ENCODE results near the gene PEX11B. TPM values are rescaled to one million over a fixed set of nuclear protein-coding genes. Genes with fewer than 3 reads are reported as not detected.

PEX11B gene, protein sequence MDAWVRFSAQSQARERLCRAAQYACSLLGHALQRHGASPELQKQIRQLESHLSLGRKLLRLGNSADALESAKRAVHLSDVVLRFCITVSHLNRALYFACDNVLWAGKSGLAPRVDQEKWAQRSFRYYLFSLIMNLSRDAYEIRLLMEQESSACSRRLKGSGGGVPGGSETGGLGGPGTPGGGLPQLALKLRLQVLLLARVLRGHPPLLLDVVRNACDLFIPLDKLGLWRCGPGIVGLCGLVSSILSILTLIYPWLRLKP
- 28.5 and 31.9 TPM in 2 replicates for total RNA-seq

DNA sequence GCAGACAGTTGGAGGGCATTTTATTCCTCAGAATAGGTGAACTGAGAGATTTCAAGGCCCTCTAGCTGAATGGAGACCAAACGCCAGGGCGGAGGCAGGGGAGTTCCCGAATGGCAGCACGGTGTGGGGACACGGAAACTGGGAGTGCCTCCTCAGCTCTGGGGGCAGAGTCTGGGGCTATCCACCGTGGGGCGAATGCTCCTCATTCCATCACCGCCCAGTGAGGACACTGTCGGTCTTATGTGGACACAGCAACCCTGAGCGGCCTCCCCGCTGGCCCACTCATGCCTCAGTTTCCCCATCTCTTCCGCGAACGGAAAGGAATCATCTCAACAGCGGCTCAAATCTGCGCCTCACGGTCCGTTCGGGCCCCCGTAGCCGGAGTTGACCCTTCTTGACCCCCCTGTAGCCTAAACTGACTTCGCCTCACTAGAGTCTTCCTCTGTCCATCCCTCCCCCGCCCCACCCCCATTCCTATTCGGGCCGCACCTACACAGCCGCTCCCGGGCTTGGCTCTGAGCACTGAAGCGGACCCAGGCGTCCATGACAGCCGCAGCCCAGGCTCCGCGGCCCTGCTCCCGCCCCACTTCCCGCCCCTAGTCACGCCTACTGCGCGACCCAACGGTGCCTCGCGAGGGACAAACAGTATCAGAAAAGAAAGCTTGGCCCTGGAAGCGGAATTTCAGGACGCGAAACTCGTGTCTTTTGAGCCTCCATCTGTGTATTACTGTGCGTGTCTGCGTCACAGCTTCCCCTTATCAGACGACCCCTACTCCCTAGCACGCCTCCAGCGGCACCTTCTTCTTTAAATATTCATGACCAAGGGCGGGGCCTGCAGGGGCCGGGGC, at the start of gene PEX11B:
Gene PEX11B, minus strand, starts transcription at position 574 of the 848 bp plus-strand sequence. Its CDS starts 29 bp downstream, at position 545.

DNA sequence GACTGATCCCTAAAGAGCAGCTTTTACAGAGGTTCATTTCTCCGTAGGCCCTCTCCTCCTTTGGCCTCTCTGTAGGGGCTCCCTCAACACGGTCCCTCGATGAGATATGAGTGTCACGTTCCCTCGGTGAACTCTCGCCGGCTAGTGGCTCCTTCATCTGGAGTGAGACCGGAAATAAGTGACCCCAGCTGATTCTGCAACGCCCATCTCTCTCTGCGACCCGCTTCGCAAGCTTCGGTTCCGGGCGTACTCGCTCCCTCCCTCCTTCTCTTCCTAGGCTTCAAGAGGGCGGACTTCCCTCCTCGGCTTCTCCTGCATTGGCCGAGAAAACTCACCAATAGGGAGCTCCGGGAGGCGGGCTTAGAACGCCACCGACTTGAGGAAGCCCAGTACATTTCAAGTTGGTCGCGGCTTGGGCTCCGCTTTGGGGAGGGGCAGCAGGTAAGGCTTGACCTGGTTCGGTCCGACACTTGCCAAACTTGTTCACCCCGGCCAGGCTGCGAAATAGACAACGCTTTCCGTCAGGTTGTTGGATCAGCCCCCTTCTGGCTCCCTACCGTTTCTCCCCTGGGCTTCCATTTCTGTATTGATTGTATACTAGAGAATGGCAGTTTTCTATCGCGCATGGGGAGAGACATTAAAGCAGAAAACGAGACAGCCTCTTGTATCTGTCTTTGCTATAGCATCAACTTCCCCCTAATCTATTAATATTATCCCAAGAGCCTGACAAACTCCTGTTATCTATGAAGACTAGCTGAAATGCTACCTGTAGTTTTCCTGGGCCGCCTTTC, 46.0 kb upstream of the PEX11B start, which contains the start of the genes ANKRD34A and POLR3GL:
Gene ANKRD34A, minus strand, starts transcription at position 248 of the 791 bp plus-strand sequence. CDS start 2,816 bp downstream, outside the sequence.
Gene POLR3GL, plus strand, starts transcription at position 363 of the 791 bp plus-strand sequence. CDS start 10,176 bp downstream, outside the sequence.

GRCh38 chr1:145957443-145958319, 39.2 kb upstream of the PEX11B start, which contains the start of gene LIX1L:
Gene LIX1L (minus strand): TSS chr1:145958017. CDS start chr1:145957927, 90 bp downstream.

DNA sequence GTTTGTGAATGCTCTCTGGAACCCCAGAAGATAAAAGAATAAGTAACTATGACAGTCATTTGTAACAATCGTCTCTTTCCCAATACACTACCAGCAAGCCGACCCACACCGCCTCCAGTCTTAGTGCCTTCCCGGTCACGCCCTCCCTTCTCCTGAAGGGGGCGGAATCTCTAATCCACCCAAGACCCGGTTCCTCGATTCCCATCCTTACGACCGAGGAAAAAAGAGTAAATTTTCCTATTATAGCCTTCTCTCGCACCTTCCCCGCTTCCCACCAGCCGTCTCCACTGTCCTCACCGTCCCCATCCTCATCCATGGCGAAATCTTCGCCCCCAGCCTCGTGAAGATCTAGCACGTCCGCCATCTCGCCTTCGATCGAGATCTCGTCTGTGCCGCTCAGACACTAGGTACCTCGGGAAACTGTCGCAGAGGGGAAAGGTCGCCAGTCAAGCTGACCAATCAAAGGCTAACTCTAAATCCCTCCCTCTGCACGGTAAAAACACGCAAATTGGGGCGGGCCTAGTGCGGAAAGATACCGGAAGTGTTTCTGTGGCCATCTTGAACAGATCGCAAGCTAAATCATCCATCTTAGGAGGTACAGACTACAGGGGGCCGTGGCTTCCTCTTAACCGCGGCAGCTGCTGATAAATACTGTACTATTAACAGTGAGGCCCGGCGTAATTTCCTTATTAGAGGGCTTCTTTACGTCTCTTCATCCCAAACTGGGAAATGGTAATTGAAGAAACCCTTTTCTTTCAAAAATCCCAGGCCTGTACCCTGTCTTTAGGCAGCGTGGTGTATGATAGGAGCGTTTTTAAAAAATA, 8.8 kb upstream of the PEX11B start, which contains the start of gene RBM8A:
Gene RBM8A, minus strand, starts transcription at position 422 of the 824 bp plus-strand sequence. Its CDS starts 58 bp downstream, at position 364.

GRCh38 chr1:145885738-145886287, 32.7 kb downstream of the PEX11B start, which contains the start of gene ANKRD35:
Gene ANKRD35 (minus strand): TSS chr1:145885866. CDS start chr1:145885758, 108 bp downstream.

Other genes with a start within 250 kb of the PEX11B start
- gene PDZK1, start 211.3 kb downstream of the PEX11B start, total RNA-seq = 0.42 and 0.56 TPM in 2 replicates
- not detected in 2 replicates for gene CD160, start 199.2 kb downstream of the PEX11B start, total RNA-seq
- gene RNF115, start 94.6 kb downstream of the PEX11B start, total RNA-seq = 4.0 and 5.9 TPM in 2 replicates
- 21.5 and 26.1 TPM in 2 replicates for gene POLR3C, start 94.5 kb downstream of the PEX11B start, total RNA-seq
- 2.5 and 5.1 TPM in 2 replicates for gene NUDT17, start 73.1 kb downstream of the PEX11B start, total RNA-seq
- gene PIAS3, start 59.6 kb downstream of the PEX11B start, total RNA-seq = 36.7 and 53.5 TPM in 2 replicates
- 16.9 and 19.6 TPM in 2 replicates for gene ANKRD35, start 32.9 kb downstream of the PEX11B start, total RNA-seq
- 0.65 and 1.4 TPM in 2 replicates for gene ITGA10, start 8.7 kb downstream of the PEX11B start, total RNA-seq
- gene RBM8A, start 8.8 kb upstream of the PEX11B start, total RNA-seq = 173 and 381 TPM in 2 replicates
- gene LIX1L, start 39.3 kb upstream of the PEX11B start, total RNA-seq = 11.7 and 11.8 TPM in 2 replicates
- 0.28 and 0.49 TPM in 2 replicates for gene ANKRD34A, start 45.9 kb upstream of the PEX11B start, total RNA-seq
- gene POLR3GL, start 46.0 kb upstream of the PEX11B start, total RNA-seq = 10.9 and 14.2 TPM in 2 replicates
- gene TXNIP, start 77.9 kb upstream of the PEX11B start, total RNA-seq = 267 and 294 TPM in 2 replicates
- not detected in 2 replicates for gene HJV, start 103.0 kb upstream of the PEX11B start, total RNA-seq
- gene NBPF10, start 226.1 kb upstream of the PEX11B start, total RNA-seq = 0.09 and 0.28 TPM in 2 replicates

Data from airway epithelial cell (primary cell).